ENCODE data around the gene GH1.

The GH1 gene

DNA sequence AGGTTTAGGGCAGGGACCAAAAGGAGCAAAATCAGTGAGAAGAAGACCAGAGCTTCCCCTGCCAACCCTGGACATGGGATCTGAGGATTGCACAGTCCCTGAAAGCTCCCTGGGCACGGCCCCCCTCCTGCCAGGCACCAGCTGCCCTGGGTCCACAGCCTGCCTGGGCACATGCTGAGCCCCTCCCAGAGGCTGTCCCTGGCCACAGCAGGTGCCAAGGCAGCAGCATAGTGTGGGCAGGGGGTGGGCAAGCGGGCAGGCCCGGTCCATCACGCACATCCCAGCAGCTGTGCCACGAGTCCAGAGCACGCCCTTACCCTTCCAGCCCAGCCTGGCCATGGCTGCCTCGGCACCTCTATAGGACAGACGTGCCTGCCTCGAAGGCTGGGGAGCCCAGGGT lies 41.4 kb upstream of the GH1 start:
- TF ChIP-seq, protein P1, sequence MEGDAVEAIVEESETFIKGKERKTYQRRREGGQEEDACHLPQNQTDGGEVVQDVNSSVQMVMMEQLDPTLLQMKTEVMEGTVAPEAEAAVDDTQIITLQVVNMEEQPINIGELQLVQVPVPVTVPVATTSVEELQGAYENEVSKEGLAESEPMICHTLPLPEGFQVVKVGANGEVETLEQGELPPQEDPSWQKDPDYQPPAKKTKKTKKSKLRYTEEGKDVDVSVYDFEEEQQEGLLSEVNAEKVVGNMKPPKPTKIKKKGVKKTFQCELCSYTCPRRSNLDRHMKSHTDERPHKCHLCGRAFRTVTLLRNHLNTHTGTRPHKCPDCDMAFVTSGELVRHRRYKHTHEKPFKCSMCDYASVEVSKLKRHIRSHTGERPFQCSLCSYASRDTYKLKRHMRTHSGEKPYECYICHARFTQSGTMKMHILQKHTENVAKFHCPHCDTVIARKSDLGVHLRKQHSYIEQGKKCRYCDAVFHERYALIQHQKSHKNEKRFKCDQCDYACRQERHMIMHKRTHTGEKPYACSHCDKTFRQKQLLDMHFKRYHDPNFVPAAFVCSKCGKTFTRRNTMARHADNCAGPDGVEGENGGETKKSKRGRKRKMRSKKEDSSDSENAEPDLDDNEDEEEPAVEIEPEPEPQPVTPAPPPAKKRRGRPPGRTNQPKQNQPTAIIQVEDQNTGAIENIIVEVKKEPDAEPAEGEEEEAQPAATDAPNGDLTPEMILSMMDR (conservative IDR thresholded peaks at IDR 0.05; ENCODE audit: low read length): no peak
- TF ChIP-seq EZH2phosphoT487 (IDR thresholded peaks at IDR 0.05; ENCODE audit: borderline replicate concordance): no peak
- Histone ChIP-seq H3K4me1 (ENCODE audit: insufficient read depth, low read length, poor library complexity, severe bottlenecking) (peaks cover 18% of the 10 kb centered on the region), H3K9me2 (replicated peaks; ENCODE audit: low read depth, low read length) (no peaks in the 10 kb centered on the region), H3K27me3 (ENCODE audit: insufficient read depth, low read length, poor library complexity, severe bottlenecking) (no peaks in the 10 kb centered on the region), H3K9me3 (ENCODE audit: insufficient read depth, low read depth, low read length) (no peaks in the 10 kb centered on the region), H3K4me2 (ENCODE audit: low read depth, low read length, poor library complexity, severe bottlenecking) (no peak overlapping the region), H3K79me2 (ENCODE audit: insufficient read depth, low read length) (no peaks in the 10 kb centered on the region), H3K4me3 (ENCODE audit: low read length, poor library complexity, severe bottlenecking) (no peak overlapping the region), H3K36me3 (ENCODE audit: insufficient read depth, low read length) (no peaks in the 10 kb centered on the region), H3F3A (ENCODE audit: low read depth) (peaks cover under 1% of the 10 kb centered on the region; the same call in 1 of the 2 replicates), H2AFZ (ENCODE audit: low read length) (no peak overlapping the region), H3K9ac (ENCODE audit: low read depth, low read length, poor library complexity, severe bottlenecking) (no peak overlapping the region), H4K20me1 (ENCODE audit: insufficient read depth, low read length, poor library complexity, severe bottlenecking) (no peaks in the 10 kb centered on the region)

DNA sequence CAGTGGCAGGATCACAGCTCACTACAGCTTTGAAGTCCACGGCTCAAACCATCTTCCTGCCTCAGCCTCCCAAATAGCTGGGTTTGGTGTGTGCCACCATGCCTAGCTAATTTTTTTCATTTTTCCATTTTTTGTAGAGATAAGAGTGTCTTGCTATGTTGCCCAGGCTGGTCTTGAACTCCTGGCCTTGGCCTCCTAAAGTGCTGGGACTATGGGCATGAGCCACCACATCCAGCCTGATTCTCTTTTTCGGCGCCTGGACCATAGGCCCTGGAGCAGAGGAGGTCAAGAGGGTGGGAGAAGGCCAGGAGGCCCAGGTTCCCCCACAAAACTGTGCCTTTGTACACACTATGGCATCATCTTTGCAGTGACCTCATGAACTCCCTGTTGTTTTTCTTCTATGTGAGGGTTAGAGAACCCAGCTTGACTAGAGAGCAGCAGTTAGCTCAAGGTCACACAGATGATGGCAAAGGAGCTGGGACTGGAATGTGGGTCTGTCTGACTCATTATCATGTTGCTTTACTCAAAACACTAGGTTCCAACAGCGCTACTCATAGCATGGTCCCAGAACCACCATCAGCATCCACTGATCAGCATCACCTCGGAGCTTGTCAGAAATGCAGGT lies 37.8 kb upstream of the GH1 start:
- H3K4me1 ChIP-seq (ENCODE audit: insufficient read depth, low read length, poor library complexity, severe bottlenecking): peaks cover 53% of the 10 kb centered on the region
- peak overlapping the region; percentile 76 for H3K9ac ChIP-seq (ENCODE audit: low read depth, low read length, poor library complexity, severe bottlenecking)
- no peaks in the 10 kb centered on the region for H3K27me3 ChIP-seq (ENCODE audit: insufficient read depth, low read length, poor library complexity, severe bottlenecking)
- H3K36me3 ChIP-seq (ENCODE audit: insufficient read depth, low read length): no peaks in the 10 kb centered on the region
- H3K9me3 ChIP-seq (ENCODE audit: insufficient read depth, low read depth, low read length): no peaks in the 10 kb centered on the region
- H3K9me2 ChIP-seq (replicated peaks; ENCODE audit: low read depth, low read length): no peaks in the 10 kb centered on the region
- no peaks in the 10 kb centered on the region for H4K20me1 ChIP-seq (ENCODE audit: insufficient read depth, low read length, poor library complexity, severe bottlenecking)
- H3K4me2 ChIP-seq (ENCODE audit: low read depth, low read length, poor library complexity, severe bottlenecking): no peak overlapping the region
- no peak overlapping the region for H2AFZ ChIP-seq (ENCODE audit: low read length)
- H3K4me3 ChIP-seq (ENCODE audit: low read length, poor library complexity, severe bottlenecking): no peak overlapping the region
- no peak for TF ChIP-seq EZH2phosphoT487 (IDR thresholded peaks at IDR 0.05; ENCODE audit: borderline replicate concordance)
- TF ChIP-seq, protein P1 (conservative IDR thresholded peaks at IDR 0.05; ENCODE audit: low read length): no peak
- no peaks in the 10 kb centered on the region for H3K79me2 ChIP-seq (ENCODE audit: insufficient read depth, low read length)
- peaks cover 9% of the 10 kb centered on the region; the same call in 1 of the 2 replicates for H3F3A ChIP-seq (ENCODE audit: low read depth)

DNA sequence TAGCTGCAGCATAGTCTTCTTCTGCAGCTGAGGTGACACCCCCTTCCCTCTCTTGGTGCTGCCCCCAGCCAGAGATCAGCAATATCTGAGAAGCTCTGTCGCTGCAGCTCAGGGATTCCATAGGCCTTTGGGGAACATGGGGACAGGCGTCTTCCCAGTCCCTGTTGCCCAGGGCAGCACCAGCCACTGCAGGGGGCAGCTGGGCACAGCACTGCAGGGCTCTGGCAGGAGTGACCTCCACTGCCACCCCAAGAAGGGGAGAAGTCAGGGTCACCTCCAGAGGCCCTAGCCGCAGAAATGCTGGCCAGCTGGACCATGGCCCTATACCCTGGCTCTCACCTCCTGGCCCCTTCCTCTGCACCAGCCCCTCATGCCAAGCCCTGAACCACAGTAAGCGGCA lies 37.2 kb upstream of the GH1 start:
- Histone ChIP-seq H3K4me2 (ENCODE audit: low read depth, low read length, poor library complexity, severe bottlenecking) (no peak overlapping the region), H3K36me3 (ENCODE audit: insufficient read depth, low read length) (no peaks in the 10 kb centered on the region), H3F3A (ENCODE audit: low read depth) (peaks cover 9% of the 10 kb centered on the region; the same call in 1 of the 2 replicates), H4K20me1 (ENCODE audit: insufficient read depth, low read length, poor library complexity, severe bottlenecking) (no peaks in the 10 kb centered on the region), H3K4me3 (ENCODE audit: low read length, poor library complexity, severe bottlenecking) (no peak overlapping the region), H2AFZ (ENCODE audit: low read length) (no peak overlapping the region), H3K79me2 (ENCODE audit: insufficient read depth, low read length) (no peaks in the 10 kb centered on the region), H3K27me3 (ENCODE audit: insufficient read depth, low read length, poor library complexity, severe bottlenecking) (no peaks in the 10 kb centered on the region), H3K9me3 (ENCODE audit: insufficient read depth, low read depth, low read length) (no peaks in the 10 kb centered on the region), H3K9me2 (replicated peaks; ENCODE audit: low read depth, low read length) (no peaks in the 10 kb centered on the region), H3K4me1 (ENCODE audit: insufficient read depth, low read length, poor library complexity, severe bottlenecking) (peaks cover 58% of the 10 kb centered on the region), H3K9ac (ENCODE audit: low read depth, low read length, poor library complexity, severe bottlenecking) (peak overlapping the region; percentile 76)
- no peak for TF ChIP-seq EZH2phosphoT487 (IDR thresholded peaks at IDR 0.05; ENCODE audit: borderline replicate concordance)
- TF ChIP-seq, protein P1 (conservative IDR thresholded peaks at IDR 0.05; ENCODE audit: low read length): no peak
